ENCODE data around the gene NHLRC2.
"Not testable (repeated sequence)": the region's sequence is repeated elsewhere in the genome, so short reads cannot be mapped to it uniquely, and the experiment has no call there.

Gene NHLRC2

GRCh38 chr10:113854013-113854760 is at the start of gene NHLRC2, which contains the start of gene DCLRE1A:
NHLRC2 (plus strand) TSS chr10:113854661; CDS start chr10:113854873, 212 bp downstream.
DCLRE1A (minus strand) TSS chr10:113854082; CDS start chr10:113853182, 900 bp downstream.
- H3K4me3 ChIP-seq (ENCODE audit: low read length), result peak within 1 kb of the TSS; percentile 87
- peak; percentile 33 for DNase-seq (ENCODE audit: low read depth)
- TF ChIP-seq CTCF (conservative IDR thresholded peaks at IDR 0.05; ENCODE audit: low read depth, low read length), result no peak

- TF ChIP-seq CTCF (conservative IDR thresholded peaks at IDR 0.05; ENCODE audit: low read depth, low read length), result no peak
- no peak for DNase-seq (ENCODE audit: low read depth)
- H3K4me3 ChIP-seq (ENCODE audit: low read length), result no peak overlapping the region
These were observed 48.0 kb upstream of the NHLRC2 start for GRCh38 chr10:113806503-113806902.

- no peak for DNase-seq (ENCODE audit: low read depth)
- no peak overlapping the region for H3K4me3 ChIP-seq (ENCODE audit: low read length)
- no peak for TF ChIP-seq CTCF (conservative IDR thresholded peaks at IDR 0.05; ENCODE audit: low read depth, low read length)
These were observed 46.3 kb upstream of the NHLRC2 start for GRCh38 chr10:113808168-113808567.

GRCh38 chr10:113814700-113815099 is 39.8 kb upstream of the NHLRC2 start:
- not testable (repeated sequence) for DNase-seq (ENCODE audit: low read depth); H3K4me3 ChIP-seq (ENCODE audit: low read length)

GRCh38 chr10:113819989-113820388 is 34.5 kb upstream of the NHLRC2 start:
- TF ChIP-seq CTCF (conservative IDR thresholded peaks at IDR 0.05; ENCODE audit: low read depth, low read length), result no peak

GRCh38 chr10:113820507-113820906 is 34.0 kb upstream of the NHLRC2 start:
- no peak for DNase-seq (ENCODE audit: low read depth)
- TF ChIP-seq CTCF (conservative IDR thresholded peaks at IDR 0.05; ENCODE audit: low read depth, low read length), result peak; percentile 42
- H3K4me3 ChIP-seq (ENCODE audit: low read length), result no peak overlapping the region

More at GRCh38 chr10:113819989-113820388, 34.5 kb upstream of the NHLRC2 start:
- H3K4me3 ChIP-seq (ENCODE audit: low read length), result no peak overlapping the region
- no peak for DNase-seq (ENCODE audit: low read depth)

- not testable (repeated sequence) for DNase-seq (ENCODE audit: low read depth); H3K4me3 ChIP-seq (ENCODE audit: low read length)
These were observed 33.2 kb upstream of the NHLRC2 start for GRCh38 chr10:113821306-113821705.

- no peak for TF ChIP-seq CTCF (conservative IDR thresholded peaks at IDR 0.05; ENCODE audit: low read depth, low read length)
- H3K4me3 ChIP-seq (ENCODE audit: low read length), result no peak overlapping the region
- DNase-seq (ENCODE audit: low read depth), result no peak
These were observed 32.3 kb upstream of the NHLRC2 start for GRCh38 chr10:113822174-113822573.

Measured in retinal pigment epithelial cell (primary cell).